ENCODE measurements around the gene RGS6.

RGS6 gene

GRCh38 chr14:72549854-72550253 lies 617.6 kb downstream of the RGS6 start:
- TF ChIP-seq CTCF (IDR thresholded peaks at IDR 0.05): no peak

GRCh38 chr14:72550513-72550912 lies 618.3 kb downstream of the RGS6 start:
- TF ChIP-seq CTCF (IDR thresholded peaks at IDR 0.05): no peak

- TF ChIP-seq CTCF (IDR thresholded peaks at IDR 0.05): no peak
Observed at GRCh38 chr14:72552236-72552635, 620.0 kb downstream of the RGS6 start.

- TF ChIP-seq CTCF (IDR thresholded peaks at IDR 0.05): no peak
Observed at GRCh38 chr14:72553161-72553560, 620.9 kb downstream of the RGS6 start.

GRCh38 chr14:72553656-72554055 lies 621.4 kb downstream of the RGS6 start:
- no peak for TF ChIP-seq CTCF (IDR thresholded peaks at IDR 0.05)

GRCh38 chr14:72554401-72554800 lies 622.2 kb downstream of the RGS6 start:
- TF ChIP-seq CTCF (IDR thresholded peaks at IDR 0.05): no peak

- TF ChIP-seq CTCF (IDR thresholded peaks at IDR 0.05): no peak
Observed at GRCh38 chr14:72554994-72555608, 622.9 kb downstream of the RGS6 start.

GRCh38 chr14:72555609-72556000 lies 623.4 kb downstream of the RGS6 start:
- TF ChIP-seq CTCF (IDR thresholded peaks at IDR 0.05): no peak

Measured in LNCAP (cell line).